Measurements from ENCODE around the gene CD96. TPM values are rescaled to one million over a fixed set of nuclear protein-coding genes. Genes with fewer than 3 reads are reported as not detected.
A peak's percentile ranks its signal among the peaks of the same experiment; 100 is the strongest.

CD96 gene
- total RNA-seq, 1 donor from 2014 or later = not detected

GRCh38 chr3:111534701-111535100 lies 7.3 kb upstream of the CD96 start:
- peaks cover 7% of the 10 kb centered on the region for H3K9me3 Mint-ChIP-seq
- TF ChIP-seq CTCF (conservative IDR thresholded peaks at IDR 0.05) = no peak
- no peaks in the 10 kb centered on the region for H3K36me3 Mint-ChIP-seq
- peaks cover 19% of the 10 kb centered on the region for H3K4me1 Mint-ChIP-seq (ENCODE audit: unreplicated experiment)
- DNase-seq (ENCODE audit: extremely low spot score, unreplicated experiment) = no peak
- no peak overlapping the region for H3K4me3 Mint-ChIP-seq
- H3K27ac Mint-ChIP-seq = no peak overlapping the region
- H3K27me3 Mint-ChIP-seq = no peaks in the 10 kb centered on the region

GRCh38 chr3:111538111-111538510 lies 3.9 kb upstream of the CD96 start:
- H3K4me1 Mint-ChIP-seq (ENCODE audit: unreplicated experiment) = peaks cover 19% of the 10 kb centered on the region
- H3K36me3 Mint-ChIP-seq = no peaks in the 10 kb centered on the region
- peaks cover 7% of the 10 kb centered on the region for H3K9me3 Mint-ChIP-seq
- peak overlapping the region; percentile 1 for H3K4me3 Mint-ChIP-seq
- no peaks in the 10 kb centered on the region for H3K27me3 Mint-ChIP-seq
- H3K27ac Mint-ChIP-seq = peak overlapping the region; percentile 25
- TF ChIP-seq CTCF (conservative IDR thresholded peaks at IDR 0.05) = no peak
- no peak for DNase-seq (ENCODE audit: extremely low spot score, unreplicated experiment)

GRCh38 chr3:111538681-111539083 lies 3.3 kb upstream of the CD96 start:
- peak overlapping the region; percentile 25 for H3K27ac Mint-ChIP-seq
- H3K36me3 Mint-ChIP-seq = no peaks in the 10 kb centered on the region
- H3K4me1 Mint-ChIP-seq (ENCODE audit: unreplicated experiment) = peaks cover 19% of the 10 kb centered on the region
- H3K27me3 Mint-ChIP-seq = no peaks in the 10 kb centered on the region
- peaks cover 7% of the 10 kb centered on the region for H3K9me3 Mint-ChIP-seq
- DNase-seq (ENCODE audit: extremely low spot score, unreplicated experiment) = no peak
- peak overlapping the region; percentile 13 for H3K4me3 Mint-ChIP-seq
- no peak for TF ChIP-seq CTCF (conservative IDR thresholded peaks at IDR 0.05)

GRCh38 chr3:111539351-111540331 lies 2.4 kb upstream of the CD96 start:
- H3K4me3 Mint-ChIP-seq = peak overlapping the region; percentile 63

GRCh38 chr3:111541391-111541790 lies 606 bp upstream of the CD96 start:
- no peak for DNase-seq (ENCODE audit: extremely low spot score, unreplicated experiment)
- H3K4me3 Mint-ChIP-seq = no peak overlapping the region
- peaks cover 19% of the 10 kb centered on the region for H3K4me1 Mint-ChIP-seq (ENCODE audit: unreplicated experiment)
- TF ChIP-seq CTCF (conservative IDR thresholded peaks at IDR 0.05) = no peak
- H3K36me3 Mint-ChIP-seq = no peaks in the 10 kb centered on the region
- no peak overlapping the region for H3K27ac Mint-ChIP-seq
- H3K27me3 Mint-ChIP-seq = no peaks in the 10 kb centered on the region
- peaks cover 7% of the 10 kb centered on the region for H3K9me3 Mint-ChIP-seq

More at GRCh38 chr3:111539351-111540331, 2.4 kb upstream of the CD96 start:
- peak; percentile 73 for DNase-seq (ENCODE audit: extremely low spot score, unreplicated experiment)
- TF ChIP-seq CTCF (conservative IDR thresholded peaks at IDR 0.05) = peak; percentile 86
- H3K4me1 Mint-ChIP-seq (ENCODE audit: unreplicated experiment) = peaks cover 19% of the 10 kb centered on the region
- H3K27ac Mint-ChIP-seq = peak overlapping the region; percentile 68
- peaks cover 7% of the 10 kb centered on the region for H3K9me3 Mint-ChIP-seq
- no peaks in the 10 kb centered on the region for H3K27me3 Mint-ChIP-seq
- H3K36me3 Mint-ChIP-seq = no peaks in the 10 kb centered on the region
